ENCODE results near the gene PRRT1.

PRRT1 gene

GRCh38 chr6:32117461-32117860 is 34.3 kb downstream of the PRRT1 start:
- no peaks in the 10 kb centered on the region for H3K79me2 ChIP-seq (ENCODE audit: insufficient read depth, low read length)
- H3K9ac ChIP-seq (ENCODE audit: low read depth, low read length, poor library complexity, severe bottlenecking) = no peak overlapping the region
- peaks cover 56% of the 10 kb centered on the region; the same call in 1 of the 2 replicates for H3K36me3 ChIP-seq (ENCODE audit: insufficient read depth, low read length)

GRCh38 chr6:32116674-32117073 is 35.1 kb downstream of the PRRT1 start:
- H3K9me3 ChIP-seq (ENCODE audit: insufficient read depth, low read depth, low read length) = no peaks in the 10 kb centered on the region
- TF ChIP-seq EZH2phosphoT487 (IDR thresholded peaks at IDR 0.05; ENCODE audit: borderline replicate concordance) (no peak), CTCF (conservative IDR thresholded peaks at IDR 0.05; ENCODE audit: low read length) (peak; percentile 62)
- H3K36me3 ChIP-seq (ENCODE audit: insufficient read depth, low read length) = peaks cover 51% of the 10 kb centered on the region; the same call in 1 of the 2 replicates
- H3F3A ChIP-seq (ENCODE audit: low read depth) = no peaks in the 10 kb centered on the region
- peaks cover 2% of the 10 kb centered on the region for H4K20me1 ChIP-seq (ENCODE audit: insufficient read depth, low read length, poor library complexity, severe bottlenecking)
- H3K9me2 ChIP-seq (replicated peaks; ENCODE audit: low read depth, low read length) = no peaks in the 10 kb centered on the region
- H3K27me3 ChIP-seq (ENCODE audit: insufficient read depth, low read length, poor library complexity, severe bottlenecking) = no peaks in the 10 kb centered on the region
- H3K4me1 ChIP-seq (ENCODE audit: insufficient read depth, low read length, poor library complexity, severe bottlenecking) = no peaks in the 10 kb centered on the region
- no peak overlapping the region for H3K4me3 ChIP-seq (ENCODE audit: low read length, poor library complexity, severe bottlenecking)
- no peak overlapping the region for H3K4me2 ChIP-seq (ENCODE audit: low read depth, low read length, poor library complexity, severe bottlenecking)
- no peak overlapping the region for H3K9ac ChIP-seq (ENCODE audit: low read depth, low read length, poor library complexity, severe bottlenecking)
- H2AFZ ChIP-seq (ENCODE audit: low read length) = no peak overlapping the region
- H3K79me2 ChIP-seq (ENCODE audit: insufficient read depth, low read length) = no peaks in the 10 kb centered on the region

More at GRCh38 chr6:32117461-32117860, 34.3 kb downstream of the PRRT1 start:
- TF ChIP-seq EZH2phosphoT487 (IDR thresholded peaks at IDR 0.05; ENCODE audit: borderline replicate concordance) (no peak), CTCF (conservative IDR thresholded peaks at IDR 0.05; ENCODE audit: low read length) (no peak)
- Histone ChIP-seq H4K20me1 (ENCODE audit: insufficient read depth, low read length, poor library complexity, severe bottlenecking) (peaks cover 2% of the 10 kb centered on the region), H3K4me1 (ENCODE audit: insufficient read depth, low read length, poor library complexity, severe bottlenecking) (no peaks in the 10 kb centered on the region), H3K27me3 (ENCODE audit: insufficient read depth, low read length, poor library complexity, severe bottlenecking) (no peaks in the 10 kb centered on the region), H3F3A (ENCODE audit: low read depth) (no peaks in the 10 kb centered on the region), H2AFZ (ENCODE audit: low read length) (no peak overlapping the region), H3K4me2 (ENCODE audit: low read depth, low read length, poor library complexity, severe bottlenecking) (no peak overlapping the region), H3K9me2 (replicated peaks; ENCODE audit: low read depth, low read length) (no peaks in the 10 kb centered on the region), H3K4me3 (ENCODE audit: low read length, poor library complexity, severe bottlenecking) (no peak overlapping the region), H3K9me3 (ENCODE audit: insufficient read depth, low read depth, low read length) (no peaks in the 10 kb centered on the region)

- Histone ChIP-seq H3K4me2 (ENCODE audit: low read depth, low read length, poor library complexity, severe bottlenecking) (no peak overlapping the region), H3K9ac (ENCODE audit: low read depth, low read length, poor library complexity, severe bottlenecking) (no peak overlapping the region)
- no peak for TF ChIP-seq CTCF (conservative IDR thresholded peaks at IDR 0.05; ENCODE audit: low read length)
- no peak for TF ChIP-seq EZH2phosphoT487 (IDR thresholded peaks at IDR 0.05; ENCODE audit: borderline replicate concordance)
Observed at GRCh38 chr6:32115623-32116022, 36.1 kb downstream of the PRRT1 start.

More at GRCh38 chr6:32115623-32116022, 36.1 kb downstream of the PRRT1 start:
- H3K4me1 ChIP-seq (ENCODE audit: insufficient read depth, low read length, poor library complexity, severe bottlenecking) = no peaks in the 10 kb centered on the region
- H4K20me1 ChIP-seq (ENCODE audit: insufficient read depth, low read length, poor library complexity, severe bottlenecking) = peaks cover 2% of the 10 kb centered on the region
- H3K9me3 ChIP-seq (ENCODE audit: insufficient read depth, low read depth, low read length) = no peaks in the 10 kb centered on the region
- H2AFZ ChIP-seq (ENCODE audit: low read length) = no peak overlapping the region
- no peaks in the 10 kb centered on the region for H3K27me3 ChIP-seq (ENCODE audit: insufficient read depth, low read length, poor library complexity, severe bottlenecking)
- H3F3A ChIP-seq (ENCODE audit: low read depth) = no peaks in the 10 kb centered on the region
- H3K9me2 ChIP-seq (replicated peaks; ENCODE audit: low read depth, low read length) = no peaks in the 10 kb centered on the region
- no peak overlapping the region for H3K4me3 ChIP-seq (ENCODE audit: low read length, poor library complexity, severe bottlenecking)
- H3K79me2 ChIP-seq (ENCODE audit: insufficient read depth, low read length) = no peaks in the 10 kb centered on the region
- H3K36me3 ChIP-seq (ENCODE audit: insufficient read depth, low read length) = peaks cover 42% of the 10 kb centered on the region; the same call in 1 of the 2 replicates
